A673 (cell line): Measurements from ENCODE around the gene DCAF17. TPM values are rescaled to one million over a fixed set of nuclear protein-coding genes. Genes with fewer than 3 reads are reported as not detected.

Source experiments
- BruUV-seq: library from RNA; stranded (reverse); fragments of 400-500 nt; replicated peaks from 2 replicates; lab custom pipeline; 2021; lab: Mats Ljungman, UMichigan
- CTCF ChIA-PET: fragments of 300-600 bp; sonication (Branson Sonifier 250); formaldehyde crosslinking; loops from one replicate; lab custom pipeline; 2022; ENCODE audit warnings: antibody characterized with exemption; lab: Charles Lee
- POLR2A ChIA-PET: fragments of 300-600 bp; sonication (Branson Sonifier 250); formaldehyde crosslinking; loops from one replicate; lab custom pipeline; 2022; ENCODE audit warnings: antibody characterized with exemption; ENCODE audit not compliant: low non-redundant PET; lab: Charles Lee
- DNase-seq: peaks from one replicate; pipeline ENCODE4 v3.0.0-alpha.2; 2015; ENCODE audit warnings: low spot score
- H3K27ac ChIP-seq: fragments of 200-600 bp; sonication (generic); 2 replicates; pipeline ENCODE4 v1.5.1; 2016; ENCODE audit warnings: mixed run types, low read depth, mild to moderate bottlenecking, mixed read lengths, antibody characterized with exemption, low read length; ENCODE audit not compliant: poor library complexity, severe bottlenecking
- H3K27me3 ChIP-seq: fragments of 200-600 bp; sonication (generic); replicated peaks from 2 replicates; pipeline ENCODE4 v1.6.1; 2017; ENCODE audit warnings: mixed run types, low read depth, mild to moderate bottlenecking, mixed read lengths, antibody characterized with exemption, low read length; ENCODE audit not compliant: insufficient read depth, poor library complexity
- H3K36me3 ChIP-seq: fragments of 200-600 bp; sonication (generic); 2 replicates; pipeline ENCODE4 v1.6.1; 2016; ENCODE audit warnings: mixed run types, mild to moderate bottlenecking, mixed read lengths, antibody characterized with exemption, low read length; ENCODE audit not compliant: insufficient read depth, poor library complexity, severe bottlenecking
- H3K4me1 ChIP-seq: fragments of 200-600 bp; sonication (generic); 2 replicates; pipeline ENCODE4 v1.6.1; 2017; ENCODE audit warnings: mixed run types, mild to moderate bottlenecking, mixed read lengths, antibody characterized with exemption, low read length; ENCODE audit not compliant: insufficient read depth, poor library complexity, severe bottlenecking
- H3K4me3 ChIP-seq: fragments of 200-600 bp; sonication (generic); 2 replicates; pipeline ENCODE4 v1.5.1; 2016; ENCODE audit warnings: low read depth, mixed run types, mild to moderate bottlenecking, mixed read lengths, low read length; ENCODE audit not compliant: poor library complexity, severe bottlenecking
- H3K9me3 ChIP-seq: fragments of 200-600 bp; sonication (generic); 2 replicates; pipeline ENCODE4 v1.6.1; 2016; ENCODE audit warnings: mixed run types, low read depth, mild to moderate bottlenecking, mixed read lengths, antibody characterized with exemption, low read length; ENCODE audit not compliant: poor library complexity, severe bottlenecking
- EZH2 ChIP-seq: fragments of 200-600 bp; sonication (generic); IDR thresholded peaks from 2 replicates; pipeline ENCODE4 v1.6.1; 2017; ENCODE audit warnings: borderline replicate concordance, low read depth, mild to moderate bottlenecking, mixed read lengths, antibody characterized with exemption, low read length; ENCODE audit not compliant: poor library complexity, severe bottlenecking
- intact Hi-C: fragments of 100-400 bp; cut with micrococcal nuclease; formaldehyde crosslinking; loops from one replicate; pipeline ENCODE4 v1.10.0; 2022; ENCODE audit not compliant: unreplicated experiment
- total RNA-seq: library from RNA; stranded (reverse); gene quantifications from 2 replicates; pipeline ENCODE4 v1.2.3, GENCODE V29; 2021
- TF ChIP-seq, protein P1 (sequence below): fragments of 300-800, 200-600 bp; sonication (generic); conservative IDR thresholded peaks from 2 replicates; pipeline ENCODE4 v1.5.1; 2017; ENCODE audit warnings: low read depth, mild to moderate bottlenecking, antibody characterized with exemption, low read length, moderate library complexity, mixed read lengths

DCAF17 gene
- total RNA-seq, 1 experiment from 2014 or later: 25.0 TPM

DNA sequence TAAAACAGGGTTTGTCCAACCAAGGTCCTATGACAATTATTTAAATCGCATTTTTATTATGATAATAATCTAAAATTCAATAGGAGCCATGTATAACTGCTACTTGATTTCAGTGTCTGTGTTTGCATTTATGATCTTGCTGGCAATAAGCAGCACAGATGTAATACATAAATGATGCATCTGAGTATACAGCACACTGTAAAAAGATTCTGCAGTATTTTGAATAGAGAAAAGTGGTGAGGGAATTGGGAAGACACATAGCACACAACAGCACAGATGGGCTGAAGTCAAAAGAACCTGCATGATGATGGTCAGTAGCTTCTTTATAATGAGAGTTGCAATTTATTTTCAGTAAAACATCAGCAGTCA, 26.4 kb upstream of the DCAF17 start:
- Histone ChIP-seq H3K4me1 (peaks cover 40% of the 10 kb centered on the region), H3K27ac (no peak overlapping the region), H3K36me3 (no peaks in the 10 kb centered on the region), H3K9me3 (no peaks in the 10 kb centered on the region), H3K4me3 (no peak overlapping the region), H3K27me3 (no peaks in the 10 kb centered on the region)
- no TSS peak for BruUV-seq
- no peak for DNase-seq
- intact Hi-C loops: no loop called here
- TF ChIP-seq EZH2: no peak
- TF ChIP-seq, protein P1, sequence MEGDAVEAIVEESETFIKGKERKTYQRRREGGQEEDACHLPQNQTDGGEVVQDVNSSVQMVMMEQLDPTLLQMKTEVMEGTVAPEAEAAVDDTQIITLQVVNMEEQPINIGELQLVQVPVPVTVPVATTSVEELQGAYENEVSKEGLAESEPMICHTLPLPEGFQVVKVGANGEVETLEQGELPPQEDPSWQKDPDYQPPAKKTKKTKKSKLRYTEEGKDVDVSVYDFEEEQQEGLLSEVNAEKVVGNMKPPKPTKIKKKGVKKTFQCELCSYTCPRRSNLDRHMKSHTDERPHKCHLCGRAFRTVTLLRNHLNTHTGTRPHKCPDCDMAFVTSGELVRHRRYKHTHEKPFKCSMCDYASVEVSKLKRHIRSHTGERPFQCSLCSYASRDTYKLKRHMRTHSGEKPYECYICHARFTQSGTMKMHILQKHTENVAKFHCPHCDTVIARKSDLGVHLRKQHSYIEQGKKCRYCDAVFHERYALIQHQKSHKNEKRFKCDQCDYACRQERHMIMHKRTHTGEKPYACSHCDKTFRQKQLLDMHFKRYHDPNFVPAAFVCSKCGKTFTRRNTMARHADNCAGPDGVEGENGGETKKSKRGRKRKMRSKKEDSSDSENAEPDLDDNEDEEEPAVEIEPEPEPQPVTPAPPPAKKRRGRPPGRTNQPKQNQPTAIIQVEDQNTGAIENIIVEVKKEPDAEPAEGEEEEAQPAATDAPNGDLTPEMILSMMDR: no peak
- ChIA-PET CTCF (no interaction called here), POLR2A (no interaction called here)

DNA sequence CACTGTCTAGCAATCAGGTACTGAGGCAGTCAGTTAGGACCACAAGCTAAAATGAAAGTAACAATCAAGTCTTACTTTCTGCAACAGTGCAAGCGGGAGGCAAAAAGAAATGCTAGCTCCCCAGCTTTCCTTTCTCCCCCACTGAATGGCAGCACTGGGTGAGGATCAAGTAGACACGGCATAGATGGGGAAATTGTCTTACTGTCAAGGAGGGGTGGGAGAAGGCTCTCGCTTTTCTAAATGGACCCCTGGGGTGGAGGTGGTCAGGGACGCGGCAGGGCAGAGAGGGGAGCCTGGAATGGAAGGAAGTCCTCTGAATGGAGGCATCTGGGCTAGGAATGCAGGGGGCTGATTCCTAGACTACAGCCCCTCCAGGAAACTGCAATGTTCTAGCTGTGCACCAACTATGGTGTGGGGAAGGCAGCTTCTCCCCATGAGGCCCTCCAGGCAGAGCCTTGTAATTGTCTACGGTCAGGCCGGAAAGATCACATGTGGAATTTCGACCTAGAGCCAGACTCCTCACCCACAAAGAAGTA, 24.5 kb upstream of the DCAF17 start:
- H3K4me1 ChIP-seq: peaks cover 40% of the 10 kb centered on the region
- peak overlapping the region; percentile 40 for H3K4me3 ChIP-seq
- ChIA-PET CTCF (no interaction called here), POLR2A (interaction anchor here (0.7 kb wide), 1 partner anchor 1247 kb away, joined by 3 read pairs; no protein-coding TSS in a partner anchor)
- TF ChIP-seq, protein P1: no peak
- TF ChIP-seq EZH2: no peak
- H3K27ac ChIP-seq: peak overlapping the region; percentile 65
- peak; percentile 65 for DNase-seq
- no TSS peak for BruUV-seq
- no peaks in the 10 kb centered on the region for H3K27me3 ChIP-seq
- intact Hi-C loops: no loop called here
- H3K9me3 ChIP-seq: no peaks in the 10 kb centered on the region
- no peaks in the 10 kb centered on the region for H3K36me3 ChIP-seq

DNA sequence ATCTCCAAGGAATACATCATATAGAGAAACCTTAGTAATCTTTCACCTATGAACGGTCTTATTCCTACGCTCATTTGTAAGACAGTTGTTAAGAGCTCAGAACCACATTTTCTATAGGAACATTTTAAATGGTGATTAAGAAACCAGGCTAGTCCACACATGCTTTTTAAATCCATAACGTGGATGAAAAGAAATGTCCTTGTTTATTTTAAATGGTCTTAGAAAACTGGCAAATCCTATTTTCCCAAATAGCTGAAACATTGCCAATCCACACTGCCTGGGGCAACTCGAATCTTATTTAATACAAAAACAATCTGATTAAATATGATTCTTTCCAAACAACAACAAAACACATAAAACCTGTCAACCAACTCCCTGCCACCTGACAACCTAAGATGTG, 23.9 kb upstream of the DCAF17 start:
- Histone ChIP-seq H3K27me3 (no peaks in the 10 kb centered on the region), H3K4me1 (peaks cover 40% of the 10 kb centered on the region), H3K9me3 (no peaks in the 10 kb centered on the region), H3K4me3 (peak overlapping the region; percentile 40), H3K27ac (peak overlapping the region; percentile 65), H3K36me3 (no peaks in the 10 kb centered on the region)
- DNase-seq: no peak
- POLR2A ChIA-PET: no interaction called here
- intact Hi-C loops: no loop called here
- no TSS peak for BruUV-seq
- TF ChIP-seq EZH2: no peak
- TF ChIP-seq, protein P1: no peak
- CTCF ChIA-PET: no interaction called here
